ENCODE data around the gene GAS7. TPM values are rescaled to one million over a fixed set of nuclear protein-coding genes. Genes with fewer than 3 reads are reported as not detected.
A peak's percentile ranks its signal among the peaks of the same experiment; 100 is the strongest.

Gene GAS7
- polyA plus RNA-seq, 3 donors from 2014 or later = 8.1 to 31.2 (median 13.7) TPM

DNA sequence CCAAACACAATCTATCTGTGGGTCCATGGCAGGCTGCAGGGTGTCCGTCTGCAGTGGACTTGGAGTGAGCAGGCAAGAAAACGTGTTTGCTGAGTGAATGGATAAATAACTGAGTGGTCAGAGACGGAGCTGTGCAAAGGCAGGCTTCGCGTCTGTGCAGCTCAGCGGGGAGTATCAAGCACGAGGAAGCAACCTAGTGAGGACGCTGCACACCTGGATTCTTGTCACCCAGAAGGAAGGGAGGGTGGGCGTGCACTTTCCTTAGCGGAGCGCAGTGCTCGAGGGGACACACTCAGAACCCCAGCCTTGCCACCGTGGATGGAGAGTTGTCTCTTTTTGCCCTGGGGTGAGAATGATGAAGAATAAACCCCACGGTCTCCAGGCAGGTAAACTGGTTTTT, 291.8 kb downstream of the GAS7 start:
- H3K27ac Mint-ChIP-seq = peak overlapping the region in 1 of 6 donors; percentile 45
- H3K9me3 Mint-ChIP-seq = no peaks in the 10 kb centered on the region
- H3K36me3 Mint-ChIP-seq = no peaks in the 10 kb centered on the region
- H3K4me3 Mint-ChIP-seq = no peak overlapping the region
- DNase-seq = no peak
- peaks cover 5 to 7% (median 6%) of the 10 kb centered on the region in 3 donors for H3K27me3 Mint-ChIP-seq (ENCODE audit: low read depth in 3 of 3)
- H3K4me1 Mint-ChIP-seq = peaks cover 0 to 1% of the 10 kb centered on the region in 2 donors

DNA sequence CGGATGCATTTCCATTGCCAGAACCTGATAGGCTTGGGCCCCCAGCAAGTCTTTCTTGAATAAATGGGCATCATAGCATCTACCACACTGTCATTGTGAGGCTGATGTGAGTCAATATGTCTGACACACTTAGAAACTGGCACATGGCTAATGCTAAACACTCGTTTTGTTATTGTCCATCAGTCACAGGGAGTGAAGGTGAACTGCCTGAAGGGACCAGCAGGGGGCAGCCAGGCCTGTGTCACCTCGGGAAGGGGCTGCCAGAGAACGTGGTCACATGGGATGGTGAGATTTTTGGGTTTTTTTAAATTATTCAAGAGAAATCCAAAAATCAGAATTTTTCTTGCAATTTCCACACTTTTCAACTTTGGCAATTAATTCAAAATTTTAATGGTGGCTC, 292.5 kb downstream of the GAS7 start:
- peaks cover 0 to 3% (median 0%) of the 10 kb centered on the region in 3 donors for H3K36me3 Mint-ChIP-seq
- H3K27ac Mint-ChIP-seq = no peak overlapping the region
- peak in 1 of 3 donors; percentile 15 for DNase-seq
- H3K27me3 Mint-ChIP-seq (ENCODE audit: low read depth in 3 of 3) = peaks cover 4 to 6% (median 5%) of the 10 kb centered on the region in 3 donors
- no peaks in the 10 kb centered on the region for H3K4me1 Mint-ChIP-seq
- no peaks in the 10 kb centered on the region for H3K9me3 Mint-ChIP-seq
- H3K4me3 Mint-ChIP-seq = no peak overlapping the region

DNA sequence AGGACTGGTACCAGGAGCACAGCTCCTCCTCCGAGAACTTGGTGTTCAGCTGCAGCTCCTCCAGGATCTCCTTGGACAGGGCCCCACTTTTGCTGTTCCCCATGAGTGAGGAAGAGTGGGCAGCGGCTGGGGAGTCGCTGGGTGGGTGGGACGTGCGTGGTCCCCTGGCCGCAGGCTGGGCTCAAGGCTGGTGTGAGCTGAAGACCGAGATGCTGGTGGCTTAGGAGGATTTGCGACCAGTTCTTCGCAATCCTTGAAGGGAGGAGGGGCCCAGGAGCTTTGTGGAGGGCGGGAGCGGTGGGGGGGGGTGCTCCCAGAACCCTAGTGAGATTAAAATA, 293.4 kb downstream of the GAS7 start, which contains the start of gene RCVRN:
TSS of gene RCVRN (minus strand) at position 194 of the 338 bp plus-strand sequence. CDS start at position 103, 91 bp downstream.
- H3K27ac Mint-ChIP-seq = no peak within 1 kb of the TSS

DNA sequence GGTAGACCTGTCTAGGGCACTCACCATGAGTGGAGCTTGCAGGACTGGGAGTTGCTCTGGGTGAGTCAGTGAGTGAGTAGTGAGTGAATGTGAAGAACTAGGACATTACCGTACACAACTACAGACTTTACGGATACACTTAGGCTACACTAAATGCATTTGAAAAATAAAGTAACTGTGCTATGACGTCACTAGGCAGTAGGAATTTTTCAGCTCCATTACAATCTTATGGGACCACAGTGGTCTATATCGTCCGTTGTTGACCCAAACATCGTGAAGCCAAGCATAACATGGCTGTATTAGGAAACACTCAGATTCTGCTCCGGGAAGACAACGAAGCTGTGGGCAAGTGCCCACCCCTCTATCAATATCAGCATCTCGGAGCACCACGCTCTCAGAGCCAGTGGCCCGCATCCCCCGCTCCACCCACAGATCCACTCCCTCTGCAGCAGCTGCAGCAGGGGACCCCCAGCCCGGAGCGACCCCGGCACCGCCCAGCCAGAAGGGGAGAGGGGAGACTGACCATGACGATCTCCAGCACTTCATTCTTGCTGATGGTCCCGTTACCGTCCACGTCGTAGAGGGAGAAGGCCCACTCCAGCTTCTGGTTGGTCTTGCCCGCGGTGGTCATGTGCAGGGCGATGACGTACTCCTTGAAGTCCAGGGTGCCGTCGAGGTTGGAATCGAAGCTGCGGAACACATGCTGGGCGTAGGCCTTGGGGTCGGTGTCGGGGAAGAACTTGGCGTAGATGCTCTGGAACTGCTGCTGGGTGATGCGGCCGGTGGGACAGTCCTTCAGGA, 293.9 kb downstream of the GAS7 start:
- Mint-ChIP-seq H3K27ac (no peak overlapping the region), H3K4me3 (no peak overlapping the region), H3K4me1 (no peaks in the 10 kb centered on the region), H3K36me3 (peaks cover 0 to 7% (median 0%) of the 10 kb centered on the region in 3 donors), H3K9me3 (no peaks in the 10 kb centered on the region), H3K27me3 (ENCODE audit: low read depth in 3 of 3) (peaks cover 4 to 8% (median 6%) of the 10 kb centered on the region in 3 donors)
- no peak for DNase-seq

More for the DNA sequence above, 293.4 kb downstream of the GAS7 start, which contains the start of gene RCVRN:
- Mint-ChIP-seq H3K4me1 (no peaks in the 10 kb centered on the region), H3K9me3 (no peaks in the 10 kb centered on the region), H3K4me3 (no peak within 1 kb of the TSS), H3K27me3 (ENCODE audit: low read depth in 3 of 3) (peaks cover 4 to 8% (median 5%) of the 10 kb centered on the region in 3 donors), H3K36me3 (peaks cover 0 to 7% (median 0%) of the 10 kb centered on the region in 3 donors)
- DNase-seq = no peak

GRCh38 chr17:9902120-9902519, 296.3 kb downstream of the GAS7 start:
- peaks cover 2 to 4% (median 3%) of the 10 kb centered on the region in 3 donors for H3K27me3 Mint-ChIP-seq (ENCODE audit: low read depth in 3 of 3)
- H3K4me1 Mint-ChIP-seq = no peaks in the 10 kb centered on the region
- H3K9me3 Mint-ChIP-seq = no peaks in the 10 kb centered on the region
- H3K36me3 Mint-ChIP-seq = peaks cover 0 to 7% (median 0%) of the 10 kb centered on the region in 3 donors
- no peak for DNase-seq
- H3K4me3 Mint-ChIP-seq = no peak overlapping the region
- no peak overlapping the region for H3K27ac Mint-ChIP-seq

DNA sequence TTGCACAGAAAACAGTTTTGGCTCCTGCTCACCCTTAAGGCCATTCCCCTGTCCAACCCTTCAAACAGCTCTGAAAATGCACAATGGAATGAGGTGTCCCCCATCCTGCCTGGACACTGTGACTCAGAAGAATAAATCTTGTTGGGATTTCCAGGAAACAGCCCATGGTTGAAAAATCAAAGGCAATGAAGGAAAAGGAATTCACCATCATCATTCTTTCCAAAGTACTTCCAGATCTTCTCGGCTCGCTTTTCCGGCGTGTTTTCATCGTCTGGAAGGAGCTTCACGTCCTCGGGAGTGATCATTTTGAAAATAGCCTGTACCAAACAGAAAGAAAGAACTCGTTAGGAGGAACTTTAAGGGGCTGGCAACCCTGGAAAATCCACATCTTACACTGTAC, 297.6 kb downstream of the GAS7 start:
- no peak for DNase-seq
- H3K27ac Mint-ChIP-seq = peak overlapping the region in 1 of 6 donors; percentile 5
- H3K36me3 Mint-ChIP-seq = peaks cover 0 to 7% (median 0%) of the 10 kb centered on the region in 3 donors
- H3K4me1 Mint-ChIP-seq = no peaks in the 10 kb centered on the region
- H3K27me3 Mint-ChIP-seq (ENCODE audit: low read depth in 3 of 3) = peaks cover 2 to 4% (median 3%) of the 10 kb centered on the region in 3 donors
- no peaks in the 10 kb centered on the region for H3K9me3 Mint-ChIP-seq
- H3K4me3 Mint-ChIP-seq = no peak overlapping the region

GRCh38 chr17:9900044-9900594, 298.3 kb downstream of the GAS7 start:
- H3K9me3 Mint-ChIP-seq = no peaks in the 10 kb centered on the region
- DNase-seq = no peak
- no peak overlapping the region for H3K4me3 Mint-ChIP-seq
- no peaks in the 10 kb centered on the region for H3K4me1 Mint-ChIP-seq
- H3K36me3 Mint-ChIP-seq = peaks cover 0 to 7% (median 0%) of the 10 kb centered on the region in 3 donors
- no peak overlapping the region for H3K27ac Mint-ChIP-seq
- H3K27me3 Mint-ChIP-seq (ENCODE audit: low read depth in 3 of 3) = peaks cover 2 to 4% (median 3%) of the 10 kb centered on the region in 3 donors

DNA sequence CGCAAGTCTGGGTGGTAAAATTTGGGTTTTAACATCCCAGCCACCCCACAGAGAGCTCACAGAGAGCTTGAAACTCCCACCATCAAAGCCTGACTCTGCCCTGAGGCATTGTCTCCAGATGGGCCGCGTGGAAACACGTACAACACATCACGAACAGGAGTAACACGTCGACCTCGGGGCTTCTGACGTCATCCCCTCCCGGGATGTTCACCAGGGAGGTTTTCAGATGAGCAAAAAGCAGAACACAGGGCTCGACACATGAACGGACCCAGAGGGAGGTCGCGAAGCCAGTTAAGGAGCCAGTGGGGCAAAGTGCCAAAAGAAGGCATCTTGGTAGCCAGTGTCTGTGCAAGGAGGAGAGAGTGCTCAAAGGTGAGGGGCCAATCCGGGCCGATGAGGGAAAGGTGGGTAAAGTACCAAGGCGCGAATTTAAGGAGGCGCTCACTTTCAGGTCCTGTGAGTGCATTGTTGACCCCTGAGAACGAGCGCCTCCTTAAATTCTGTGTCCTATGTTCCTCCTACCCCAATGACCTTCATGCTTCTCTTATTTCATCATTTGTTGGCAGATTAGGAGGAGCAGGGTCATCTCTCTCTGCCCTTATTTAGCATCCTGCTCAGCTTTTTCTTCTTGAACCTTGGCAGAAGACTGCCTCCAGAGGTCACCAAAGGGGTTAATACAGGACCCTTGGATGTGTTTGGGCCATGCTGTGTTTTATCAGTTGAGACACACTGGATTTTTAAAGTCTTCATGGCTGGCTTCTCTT, 298.9 kb downstream of the GAS7 start:
- no peaks in the 10 kb centered on the region for H3K4me1 Mint-ChIP-seq
- peaks cover 2 to 4% (median 3%) of the 10 kb centered on the region in 3 donors for H3K27me3 Mint-ChIP-seq (ENCODE audit: low read depth in 3 of 3)
- no peak for DNase-seq
- peaks cover 0 to 7% (median 0%) of the 10 kb centered on the region in 3 donors for H3K36me3 Mint-ChIP-seq
- no peak overlapping the region for H3K4me3 Mint-ChIP-seq
- no peaks in the 10 kb centered on the region for H3K9me3 Mint-ChIP-seq
- no peak overlapping the region for H3K27ac Mint-ChIP-seq

DNA sequence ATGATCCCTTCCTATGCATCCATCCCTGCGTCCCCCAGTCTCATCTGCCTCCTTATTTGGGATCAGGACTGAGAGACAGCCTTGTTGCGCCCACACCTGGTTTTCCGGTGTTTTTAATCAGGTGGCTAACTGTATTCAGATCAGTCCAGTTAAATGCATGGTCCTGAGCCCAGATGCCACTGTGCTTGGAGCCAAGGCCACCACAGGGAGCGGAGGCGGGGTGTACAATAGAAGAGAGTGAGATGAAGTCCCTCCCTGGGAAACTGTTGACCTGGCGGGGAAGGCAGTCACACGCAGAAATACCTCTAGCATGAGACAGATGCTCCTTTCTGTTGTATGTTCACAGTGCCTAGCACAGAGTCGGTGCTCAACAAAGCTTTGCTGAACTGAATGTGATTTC, 299.6 kb downstream of the GAS7 start:
- DNase-seq = no peak
- H3K27ac Mint-ChIP-seq = no peak overlapping the region
- peaks cover 0 to 7% (median 0%) of the 10 kb centered on the region in 3 donors for H3K36me3 Mint-ChIP-seq
- no peaks in the 10 kb centered on the region for H3K9me3 Mint-ChIP-seq
- no peak overlapping the region for H3K4me3 Mint-ChIP-seq
- H3K4me1 Mint-ChIP-seq = no peaks in the 10 kb centered on the region
- H3K27me3 Mint-ChIP-seq (ENCODE audit: low read depth in 3 of 3) = peaks cover 2 to 5% (median 4%) of the 10 kb centered on the region in 3 donors

DNA sequence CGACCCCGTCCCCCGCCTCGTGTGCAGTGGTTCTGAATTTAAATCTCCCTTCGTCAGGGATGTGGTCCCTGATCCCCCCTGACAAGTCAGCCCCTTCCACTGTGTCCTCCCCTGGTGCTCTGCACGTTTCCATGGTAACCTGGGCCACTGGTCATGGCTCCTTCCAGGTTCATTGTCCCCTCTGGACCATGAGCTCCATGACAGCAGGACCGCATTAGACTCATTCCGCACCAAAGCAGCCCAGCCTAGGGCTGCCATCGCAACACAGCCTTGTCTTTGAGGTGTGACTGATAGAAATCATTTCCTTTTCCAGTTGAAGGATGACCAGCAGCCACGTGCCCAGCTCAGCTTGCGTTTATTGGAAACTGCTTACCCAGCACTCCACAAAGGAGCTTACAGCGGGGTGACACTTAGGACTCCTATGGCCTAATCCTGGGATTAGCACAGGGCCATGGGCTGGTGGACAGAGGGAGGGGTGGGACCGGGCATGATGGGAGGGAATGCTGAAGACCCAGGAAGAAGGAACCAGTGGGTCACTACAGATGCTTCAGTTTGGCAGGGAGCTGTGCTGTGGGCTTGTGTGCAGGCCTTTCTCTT, 300.9 kb downstream of the GAS7 start:
- H3K36me3 Mint-ChIP-seq = peaks cover 0 to 7% (median 0%) of the 10 kb centered on the region in 3 donors
- peaks cover 2 to 9% (median 4%) of the 10 kb centered on the region in 3 donors for H3K27me3 Mint-ChIP-seq (ENCODE audit: low read depth in 3 of 3)

DNA sequence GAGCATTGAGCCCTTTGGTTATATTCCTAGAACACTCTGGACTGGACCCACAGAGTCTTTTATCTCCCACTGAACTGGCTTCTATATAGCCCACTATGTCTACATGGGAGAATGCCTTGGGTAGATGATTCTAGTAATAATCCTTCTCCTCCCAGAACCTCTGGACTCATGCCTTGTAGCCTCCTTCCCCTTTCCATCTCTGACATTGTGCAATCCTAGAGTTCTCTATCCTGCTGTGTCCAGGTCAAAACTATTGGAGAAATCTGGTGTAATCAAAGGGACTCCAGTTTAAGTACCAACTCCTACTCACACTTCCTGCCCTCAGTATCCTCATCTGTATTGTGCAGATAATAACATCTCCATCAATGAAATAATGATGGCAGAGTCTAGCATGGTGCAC, 302.5 kb downstream of the GAS7 start:
- H3K27ac Mint-ChIP-seq = no peak overlapping the region
- DNase-seq = no peak
- no peaks in the 10 kb centered on the region for H3K4me1 Mint-ChIP-seq
- peaks cover 0 to 4% (median 0%) of the 10 kb centered on the region in 3 donors for H3K36me3 Mint-ChIP-seq
- no peak overlapping the region for H3K4me3 Mint-ChIP-seq
- H3K27me3 Mint-ChIP-seq (ENCODE audit: low read depth in 3 of 3) = peaks cover 2 to 9% (median 4%) of the 10 kb centered on the region in 3 donors
- H3K9me3 Mint-ChIP-seq = no peaks in the 10 kb centered on the region

More for the DNA sequence above, 300.9 kb downstream of the GAS7 start:
- Mint-ChIP-seq H3K4me3 (no peak overlapping the region), H3K9me3 (no peaks in the 10 kb centered on the region), H3K27ac (no peak overlapping the region), H3K4me1 (no peaks in the 10 kb centered on the region)
- no peak for DNase-seq

GRCh38 chr17:9894231-9894630, 304.2 kb downstream of the GAS7 start:
- Mint-ChIP-seq H3K4me1 (no peaks in the 10 kb centered on the region), H3K9me3 (no peaks in the 10 kb centered on the region), H3K27me3 (ENCODE audit: low read depth in 3 of 3) (peaks cover under 1 to 7% (median 3%) of the 10 kb centered on the region in 3 donors)

DNA sequence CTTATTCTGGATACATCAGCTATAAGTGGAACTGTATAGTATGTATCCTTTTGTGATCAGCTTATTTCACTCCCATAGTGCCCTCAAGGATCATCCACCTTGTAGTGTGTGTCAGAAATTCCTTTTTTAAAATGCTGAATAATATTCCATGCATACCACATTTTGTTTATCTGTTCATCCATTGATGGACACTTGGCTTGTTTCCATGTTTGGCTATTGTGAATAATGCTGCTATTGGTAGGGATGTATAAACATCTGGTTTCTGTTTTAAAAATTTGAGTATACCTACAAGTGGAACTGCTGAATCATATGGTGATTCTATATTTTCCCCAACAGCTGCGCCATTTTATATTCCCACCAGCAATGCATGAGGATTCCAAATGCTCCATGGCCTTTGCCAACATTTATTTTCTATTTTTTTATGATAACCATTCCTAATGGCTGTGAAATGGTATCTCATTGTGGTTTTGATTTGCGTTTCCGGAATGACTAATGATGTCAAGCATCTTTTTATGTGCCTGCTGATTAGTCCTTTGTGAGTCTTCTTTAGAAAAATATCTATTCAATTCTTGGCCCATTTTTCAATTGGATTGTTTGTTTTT, 304.9 kb downstream of the GAS7 start:
- Mint-ChIP-seq H3K4me1 (no peaks in the 10 kb centered on the region), H3K27me3 (ENCODE audit: low read depth in 3 of 3) (peaks cover 0 to 7% (median 5%) of the 10 kb centered on the region in 3 donors), H3K4me3 (no peak overlapping the region), H3K27ac (no peak overlapping the region), H3K36me3 (no peaks in the 10 kb centered on the region), H3K9me3 (no peaks in the 10 kb centered on the region)
- DNase-seq = no peak

More at GRCh38 chr17:9894231-9894630, 304.2 kb downstream of the GAS7 start:
- Mint-ChIP-seq H3K4me3 (no peak overlapping the region), H3K27ac (no peak overlapping the region), H3K36me3 (no peaks in the 10 kb centered on the region)
- DNase-seq = no peak

All from immature natural killer cell (primary cell).